NCI-H2081 (cell line): ENCODE measurements around the gene UBTD2.
A peak's percentile ranks its signal among the peaks of the same experiment; 100 is the strongest.
"Not testable (repeated sequence)": the region's sequence is repeated elsewhere in the genome, so short reads cannot be mapped to it uniquely, and the experiment has no call there.

Experiments used
- DNase-seq, 2 experiments: peaks; one replicate each; lab custom pipeline; 2025; lab: John Stamatoyannopoulos, UW

UBTD2 gene

GRCh38 chr5:172293054-172293744 is 9.6 kb upstream of the UBTD2 start:
- DNase-seq: peak; percentile 70 to 77

GRCh38 chr5:172291837-172292236 is 8.3 kb upstream of the UBTD2 start:
- DNase-seq: not testable (repeated sequence)

GRCh38 chr5:172288465-172288864 is 4.9 kb upstream of the UBTD2 start:
- no peak for DNase-seq

- not testable (repeated sequence) for DNase-seq
These were observed 3.6 kb upstream of the UBTD2 start for GRCh38 chr5:172287140-172287539.

- no peak for DNase-seq
These were observed 1.9 kb upstream of the UBTD2 start for GRCh38 chr5:172285226-172286143.

- DNase-seq: no peak
These were observed 1.0 kb upstream of the UBTD2 start for GRCh38 chr5:172284611-172284980.

GRCh38 chr5:172283862-172284610 is 472 bp upstream of the UBTD2 start:
- DNase-seq: peak; percentile 72 to 84

GRCh38 chr5:172282272-172283019 is 1.1 kb downstream of the UBTD2 start:
- no peak for DNase-seq

- DNase-seq: no peak
These were observed 2.2 kb downstream of the UBTD2 start for GRCh38 chr5:172281346-172281745.

GRCh38 chr5:172280929-172281328 is 2.6 kb downstream of the UBTD2 start:
- peak in 1 of 2 experiments; percentile 42 for DNase-seq

- DNase-seq: no peak
These were observed 3.2 kb downstream of the UBTD2 start for GRCh38 chr5:172280317-172280716.

- no peak for DNase-seq
These were observed 5.2 kb downstream of the UBTD2 start for GRCh38 chr5:172278356-172278755.

- DNase-seq: no peak
These were observed 7.3 kb downstream of the UBTD2 start for GRCh38 chr5:172276214-172276613.

GRCh38 chr5:172274951-172275753 is 8.4 kb downstream of the UBTD2 start:
- DNase-seq: no peak

- DNase-seq: no peak
These were observed 15.6 kb downstream of the UBTD2 start for GRCh38 chr5:172267943-172268342.

- no peak for DNase-seq
These were observed 16.9 kb downstream of the UBTD2 start for GRCh38 chr5:172266676-172267092.

GRCh38 chr5:172266071-172266675 is 17.4 kb downstream of the UBTD2 start:
- DNase-seq: no peak

- no peak for DNase-seq
These were observed 18.7 kb downstream of the UBTD2 start for GRCh38 chr5:172264815-172265395.

- DNase-seq: no peak
These were observed 28.1 kb downstream of the UBTD2 start for GRCh38 chr5:172255444-172255843.

- no peak for DNase-seq
These were observed 31.1 kb downstream of the UBTD2 start for GRCh38 chr5:172252501-172252900.
